Esophagus (tissue), 2 donors: Measurements from ENCODE around the gene MAP4K2. TPM values are rescaled to one million over a fixed set of nuclear protein-coding genes. Genes with fewer than 3 reads are reported as not detected.
"Not testable (repeated sequence)": the region's sequence is repeated elsewhere in the genome, so short reads cannot be mapped to it uniquely, and the experiment has no call there.

Experiments used
- H3K27ac ChIP-seq, 2 donors: one replicate each; pipeline ENCODE4 v1.5.1; 2013; ENCODE audit warnings: low read depth in 2 of 2, mild to moderate bottlenecking in 2 of 2, inconsistent platforms in 1 of 2, low read length in 1 of 2, moderate library complexity in 1 of 2
- H3K27me3 ChIP-seq, 2 donors: one replicate each; pipeline ENCODE4 v1.6.1; 2013; ENCODE audit warnings: low read length in 2 of 2, control low read depth in 1 of 2, mild to moderate bottlenecking in 1 of 2; ENCODE audit not compliant: insufficient read depth in 2 of 2, control insufficient read depth in 1 of 2
- H3K36me3 ChIP-seq, 2 donors: one replicate each; pipeline ENCODE4 v1.6.1; 2013; ENCODE audit warnings: low read length in 1 of 2; ENCODE audit not compliant: control insufficient read depth in 2 of 2, insufficient read depth in 2 of 2
- H3K4me1 ChIP-seq, 2 donors: one replicate each; pipeline ENCODE4 v1.6.1; 2013; ENCODE audit warnings: low read length in 1 of 2; ENCODE audit not compliant: control insufficient read depth in 2 of 2, insufficient read depth in 2 of 2
- H3K4me3 ChIP-seq, 2 donors: one replicate each; pipeline ENCODE4 v1.5.1; 2013; ENCODE audit warnings: low read length in 2 of 2, mild to moderate bottlenecking in 2 of 2, low read depth in 1 of 2, moderate library complexity in 1 of 2
- H3K9me3 ChIP-seq, 2 donors: one replicate each; pipeline ENCODE4 v1.6.1; 2013; ENCODE audit warnings: mild to moderate bottlenecking in 2 of 2, low read depth in 1 of 2, low read length in 1 of 2, moderate library complexity in 1 of 2; ENCODE audit not compliant: control insufficient read depth in 2 of 2, insufficient read depth in 1 of 2
- WGBS, 2 donors: extraction: QIAGEN DNeasy Blood & Tissue Kit; methylation state at CpG; one replicate each; pipeline ENCODE4 v1.1.7; 2013; 5-methylcytosine and 5-hydroxymethylcytosine counted together
- polyA plus RNA-seq, 2 donors: library from polyadenylated mRNA; stranded (reverse); fragments of 200-250 nt; gene quantifications; one replicate each; pipeline ENCODE4 v1.2.3, GENCODE V29; 2013
- donor health status: healthy with polysubstance abuse.
- donor health status: Bipolar disorder and iron deficiency.

MAP4K2 gene
- polyA plus RNA-seq, 2 donors, result 4.7 to 7.5 TPM

DNA sequence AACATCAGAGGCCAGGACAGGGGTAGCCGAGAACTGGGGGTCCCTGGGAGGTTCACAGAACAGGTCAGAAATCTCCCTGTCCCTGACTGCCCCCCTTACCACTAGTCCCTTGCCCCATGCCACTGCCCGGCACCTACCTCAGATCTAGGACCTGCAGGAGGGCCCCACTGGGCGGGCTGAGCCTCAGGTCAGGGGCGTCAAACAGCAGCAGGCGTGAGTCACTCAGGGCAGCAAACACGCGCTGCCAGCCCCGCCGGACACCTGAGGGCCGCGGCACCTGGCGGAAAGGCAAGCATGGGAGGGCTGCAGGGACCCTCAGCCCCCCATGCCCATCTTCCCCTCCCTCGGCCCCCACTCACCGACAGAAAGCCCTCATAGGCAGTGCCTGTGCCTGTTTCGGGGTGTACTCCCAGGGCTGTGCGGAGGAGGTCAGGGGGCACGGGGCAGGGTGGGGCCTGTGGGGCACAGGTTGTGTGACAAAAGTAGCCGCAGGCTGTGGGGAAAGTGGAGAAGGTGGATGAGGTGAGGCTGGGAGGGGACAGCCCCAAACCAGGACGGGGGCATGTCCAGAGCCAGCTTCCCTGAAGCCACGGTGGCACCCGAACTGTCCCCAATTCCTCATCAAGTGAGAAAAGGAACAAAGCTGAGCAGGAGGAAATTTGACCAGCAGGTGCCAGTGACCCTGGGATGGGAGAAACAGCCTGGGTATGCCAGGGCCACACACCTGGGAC lies 29.6 kb upstream of the MAP4K2 start:
- peaks cover 6 to 75% of the 10 kb centered on the region in 2 donors for H3K36me3 ChIP-seq

DNA sequence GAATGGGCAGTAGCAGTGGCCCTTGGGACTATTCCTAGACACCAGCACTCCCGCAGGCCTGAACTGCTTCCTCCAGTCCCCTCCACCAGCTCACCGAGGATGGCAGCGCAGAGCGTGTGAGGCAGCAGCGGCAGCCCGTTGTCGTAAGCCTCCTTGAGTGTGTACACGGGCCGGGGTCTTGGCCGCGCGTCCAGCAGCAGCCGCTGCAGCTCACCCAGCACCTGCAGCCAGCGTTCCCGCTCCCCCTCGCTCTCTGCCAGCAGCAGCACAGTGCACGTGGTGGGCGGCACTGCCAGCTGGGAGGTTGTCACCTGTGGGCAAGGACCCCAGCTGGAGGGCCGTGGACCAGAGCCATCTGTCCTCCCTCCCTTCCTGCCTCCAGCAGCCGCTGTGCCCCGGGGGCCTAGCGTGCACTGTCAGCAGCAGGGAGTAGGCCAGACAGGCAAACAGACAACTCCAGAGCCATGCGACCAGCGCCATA lies 28.4 kb upstream of the MAP4K2 start:
- H3K27ac ChIP-seq, result no peak overlapping the region
- no peak overlapping the region for H3K4me3 ChIP-seq
- H3K9me3 ChIP-seq, result no peaks in the 10 kb centered on the region
- peaks cover 0 to 11% of the 10 kb centered on the region in 2 donors for H3K4me1 ChIP-seq
- 86 to 90% methylated on average over 19 to 24 of the region's 24 CpGs for WGBS, 2 donors
- H3K36me3 ChIP-seq, result peaks cover 6 to 79% of the 10 kb centered on the region in 2 donors
- H3K27me3 ChIP-seq, result no peaks in the 10 kb centered on the region

More for the DNA sequence above, 29.6 kb upstream of the MAP4K2 start:
- H3K27ac ChIP-seq, result no peak overlapping the region
- H3K4me3 ChIP-seq, result no peak overlapping the region
- WGBS, 2 donors, result 93 to 94% methylated on average over 21 of the region's 21 CpGs
- no peaks in the 10 kb centered on the region for H3K27me3 ChIP-seq
- peaks cover 0 to 18% of the 10 kb centered on the region in 2 donors for H3K4me1 ChIP-seq
- H3K9me3 ChIP-seq, result no peaks in the 10 kb centered on the region

DNA sequence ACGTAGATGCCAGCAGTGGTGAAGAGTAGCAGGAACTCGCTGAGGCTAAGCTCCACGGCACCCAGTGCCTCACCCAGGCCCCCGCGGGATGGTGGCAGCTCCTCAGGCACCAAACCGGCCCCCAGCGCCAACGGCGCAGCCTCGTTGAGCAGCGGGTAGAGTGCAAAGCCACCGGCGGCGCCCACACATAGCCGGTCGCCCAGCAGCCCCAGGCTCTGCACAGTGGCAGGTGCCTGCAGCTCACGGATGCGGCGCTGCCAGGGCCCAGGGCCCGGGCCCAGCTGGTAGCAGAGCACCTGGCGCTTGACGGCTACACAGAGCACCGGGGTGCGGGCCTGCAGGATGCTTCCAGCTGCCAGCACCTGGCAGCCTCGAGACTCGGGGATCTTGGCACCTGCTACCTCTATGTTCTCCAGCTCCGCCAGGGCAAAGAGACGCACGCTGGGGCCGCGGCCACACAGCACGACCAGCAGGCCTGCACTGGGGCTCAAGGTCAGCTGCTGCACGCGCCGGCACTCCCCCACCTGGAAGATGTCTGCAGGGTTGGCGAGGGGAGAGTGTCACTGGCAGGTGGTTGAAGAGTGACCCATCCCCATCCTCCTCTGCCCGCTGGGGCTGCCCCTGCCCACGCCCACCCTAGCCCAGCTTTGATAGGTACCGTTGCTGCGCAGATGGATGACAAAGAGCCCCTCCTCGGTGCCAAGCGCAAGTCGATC lies 26.7 kb upstream of the MAP4K2 start:
- H3K27ac ChIP-seq, result no peak overlapping the region
- H3K4me3 ChIP-seq, result no peak overlapping the region
- H3K9me3 ChIP-seq, result no peaks in the 10 kb centered on the region
- no peaks in the 10 kb centered on the region for H3K4me1 ChIP-seq
- 86 to 87% methylated on average over 43 of the region's 43 CpGs for WGBS, 2 donors
- peaks cover 6 to 77% of the 10 kb centered on the region in 2 donors for H3K36me3 ChIP-seq
- no peaks in the 10 kb centered on the region for H3K27me3 ChIP-seq

DNA sequence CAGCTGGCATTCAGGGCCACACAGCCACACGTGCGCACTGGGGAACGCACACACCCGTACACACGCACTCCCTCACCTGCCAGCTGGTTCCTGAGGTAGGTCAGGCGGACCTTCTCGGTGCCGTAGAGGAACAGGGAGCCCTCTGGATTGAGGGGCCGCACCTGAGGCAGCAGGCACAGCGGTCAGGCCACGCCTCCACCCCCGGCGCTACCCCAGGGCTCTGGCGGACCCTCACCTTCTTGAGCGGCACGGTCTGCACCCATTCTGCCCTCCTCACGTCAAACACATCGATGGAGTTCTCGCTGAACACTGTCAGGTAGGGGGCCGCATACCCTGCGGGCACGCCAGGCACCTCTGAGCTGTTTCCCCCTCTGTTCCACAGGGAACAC lies 24.4 kb upstream of the MAP4K2 start:
- Histone ChIP-seq H3K27ac (no peak overlapping the region), H3K36me3 (peaks cover 0 to 59% of the 10 kb centered on the region in 2 donors), H3K27me3 (no peaks in the 10 kb centered on the region), H3K9me3 (no peaks in the 10 kb centered on the region), H3K4me1 (no peaks in the 10 kb centered on the region), H3K4me3 (no peak overlapping the region)
- 92 to 94% methylated on average over 22 of the region's 22 CpGs for WGBS, 2 donors

DNA sequence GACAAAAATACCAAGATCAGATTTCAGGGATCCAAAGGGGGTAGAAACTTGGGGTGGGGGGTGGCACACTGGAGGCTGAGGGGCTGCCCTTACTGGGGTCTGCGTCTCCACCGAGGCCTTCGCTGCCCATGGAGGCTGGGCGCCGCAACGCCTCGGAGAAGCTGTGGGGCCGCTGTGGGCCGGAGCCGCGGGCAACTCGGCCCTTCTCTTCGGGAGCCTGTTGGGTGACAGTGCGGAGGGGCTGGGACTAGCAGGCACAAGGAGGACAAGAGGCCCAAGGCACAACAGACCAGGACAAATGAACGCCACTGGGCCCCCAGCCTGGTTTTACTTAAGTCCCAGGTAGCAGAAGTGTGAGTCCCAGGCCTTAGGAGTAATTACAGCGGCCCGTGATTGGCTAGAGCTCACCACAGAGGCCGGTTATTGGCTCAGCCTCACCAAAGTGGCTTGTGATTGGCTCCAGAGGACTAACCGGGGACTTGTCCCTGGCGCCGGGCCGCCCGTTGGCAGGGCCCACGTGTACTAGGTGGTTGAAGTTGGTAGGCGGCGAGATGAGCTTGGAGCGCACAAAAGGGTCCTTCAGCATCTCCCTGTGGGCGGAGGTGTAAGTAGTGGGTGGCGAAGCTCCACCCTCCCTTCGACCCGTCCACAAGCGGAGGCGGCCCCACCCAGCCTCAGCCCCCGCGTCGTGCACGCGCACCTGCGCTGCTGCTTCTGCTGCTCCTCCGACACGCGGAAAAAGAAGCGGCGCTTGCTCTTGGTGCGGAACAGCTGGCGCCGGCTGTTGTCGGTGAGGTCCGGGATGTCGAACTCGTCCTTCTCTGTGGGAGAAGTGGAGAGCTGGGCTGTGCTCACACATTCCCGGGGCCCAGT lies 23.8 kb upstream of the MAP4K2 start:
- no peaks in the 10 kb centered on the region for H3K27me3 ChIP-seq
- no peaks in the 10 kb centered on the region for H3K9me3 ChIP-seq
- no peaks in the 10 kb centered on the region for H3K4me1 ChIP-seq
- H3K27ac ChIP-seq, result no peak overlapping the region
- H3K36me3 ChIP-seq, result peaks cover 0 to 53% of the 10 kb centered on the region in 2 donors
- no peak overlapping the region for H3K4me3 ChIP-seq
- WGBS, 2 donors, result 88 to 92% methylated on average over 52 of the region's 52 CpGs

DNA sequence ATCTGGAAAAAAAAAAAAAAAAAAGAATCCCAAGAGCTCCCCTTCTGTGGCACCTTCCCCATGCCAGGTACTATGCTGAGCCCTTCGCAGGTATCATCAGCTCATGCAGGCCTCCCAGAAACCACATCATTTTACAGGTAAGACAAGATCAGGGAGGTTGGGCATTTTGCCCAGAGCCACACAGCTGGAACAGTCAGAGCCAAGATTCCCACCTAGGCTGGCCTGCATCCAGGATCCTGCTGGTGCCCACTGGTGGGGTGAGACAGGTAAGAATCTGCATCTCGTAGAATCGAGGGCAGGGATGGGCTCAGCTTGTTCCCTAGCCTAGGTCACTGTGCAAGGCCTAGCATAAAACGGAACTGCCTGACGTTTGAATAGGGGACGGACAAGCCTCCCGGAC lies 23.0 kb upstream of the MAP4K2 start:
- H3K36me3 ChIP-seq, result peaks cover 0 to 47% of the 10 kb centered on the region in 2 donors
- H3K4me1 ChIP-seq, result no peaks in the 10 kb centered on the region
- no peak overlapping the region for H3K4me3 ChIP-seq
- H3K27me3 ChIP-seq, result no peaks in the 10 kb centered on the region
- no peaks in the 10 kb centered on the region for H3K9me3 ChIP-seq
- WGBS, 2 donors, result 77 to 85% methylated on average over 7 of the region's 7 CpGs
- no peak overlapping the region for H3K27ac ChIP-seq

DNA sequence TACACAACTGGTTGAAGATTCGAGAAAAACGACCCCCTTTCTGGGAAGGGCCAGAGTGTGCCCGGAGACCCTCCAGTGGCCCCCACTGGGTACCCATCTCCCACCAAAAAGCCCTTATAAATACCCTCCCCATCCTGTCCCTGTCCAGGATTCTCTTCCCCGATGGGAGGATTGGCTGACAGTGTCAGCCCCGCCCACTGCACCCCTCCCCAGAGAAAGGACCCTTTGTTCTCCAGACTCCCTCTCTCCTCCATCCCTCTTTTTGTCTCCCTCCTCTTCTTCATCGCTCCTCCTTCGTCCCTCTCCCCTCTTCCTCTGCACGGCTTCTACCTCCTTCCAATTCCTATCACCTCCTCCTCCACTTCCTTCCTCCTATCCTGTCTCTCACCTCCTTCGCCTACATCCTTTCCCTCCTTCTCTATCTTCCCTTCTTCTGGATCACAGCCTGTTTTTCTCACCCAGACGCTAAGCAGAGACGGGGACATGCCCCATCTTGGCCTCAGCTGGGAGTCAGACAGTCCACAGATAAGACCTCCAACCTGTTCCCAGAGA lies 20.6 kb upstream of the MAP4K2 start:
- Histone ChIP-seq H3K27ac (no peak overlapping the region), H3K36me3 (peaks cover 0 to 31% of the 10 kb centered on the region in 2 donors), H3K27me3 (no peaks in the 10 kb centered on the region), H3K4me3 (no peak overlapping the region), H3K9me3 (no peaks in the 10 kb centered on the region), H3K4me1 (no peaks in the 10 kb centered on the region)
- WGBS, 2 donors, result 70 to 78% methylated on average over 11 of the region's 11 CpGs

DNA sequence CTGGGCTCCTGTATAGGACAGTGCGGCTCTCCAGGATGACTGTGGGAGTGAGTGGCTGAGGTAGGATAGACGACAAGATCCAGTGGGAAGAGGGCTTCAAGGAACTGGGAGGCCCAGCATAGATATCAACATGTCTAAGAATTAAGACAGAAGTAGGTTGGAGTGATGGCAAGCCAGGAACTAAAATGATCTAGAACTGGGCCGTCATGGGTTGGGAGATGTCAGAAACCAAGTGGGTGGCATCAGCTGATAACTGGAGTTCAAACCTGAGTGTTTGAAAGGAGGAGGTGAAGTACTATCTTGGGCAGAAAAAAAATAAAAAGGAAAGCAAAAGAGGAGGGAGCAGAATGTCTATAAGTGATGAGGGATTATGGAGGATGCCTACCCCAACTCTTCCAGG lies 14.5 kb upstream of the MAP4K2 start:
- Histone ChIP-seq H3K9me3 (no peaks in the 10 kb centered on the region), H3K27ac (no peak overlapping the region), H3K27me3 (no peaks in the 10 kb centered on the region), H3K4me1 (no peaks in the 10 kb centered on the region), H3K4me3 (no peak overlapping the region), H3K36me3 (no peaks in the 10 kb centered on the region)
- 79 to 80% methylated on average over 3 of the region's 3 CpGs for WGBS, 2 donors

DNA sequence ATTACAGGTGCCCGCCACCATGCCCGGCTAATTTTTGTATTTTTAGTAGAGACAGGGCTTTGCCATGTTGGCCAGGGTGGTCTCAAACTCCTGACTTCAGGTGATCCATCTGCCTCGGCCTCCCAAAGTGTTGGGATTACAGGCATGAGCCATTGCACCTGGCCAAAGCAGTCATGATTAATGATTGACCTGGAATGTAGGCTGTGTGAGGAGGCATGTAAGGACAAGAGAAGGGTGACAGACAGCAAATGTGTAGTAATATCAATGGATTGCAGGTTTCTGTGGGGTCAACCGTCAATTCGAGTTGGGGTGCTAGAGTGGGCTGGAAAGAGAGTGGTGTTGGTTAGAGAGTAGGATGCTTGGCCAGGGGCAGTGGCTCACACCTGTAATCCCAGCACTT lies 12.4 kb upstream of the MAP4K2 start:
- not testable (repeated sequence) for H3K4me1 ChIP-seq, H3K36me3 ChIP-seq, H3K27me3 ChIP-seq, H3K4me3 ChIP-seq, H3K27ac ChIP-seq, H3K9me3 ChIP-seq
- WGBS, 2 donors, result 62 to 67% methylated on average over 5 of the region's 5 CpGs
